ENCODE data around the gene PSPN. TPM values are rescaled to one million over a fixed set of nuclear protein-coding genes. Genes with fewer than 3 reads are reported as not detected.
A peak's percentile ranks its signal among the peaks of the same experiment; 100 is the strongest.
"Not testable (repeated sequence)": the region's sequence is repeated elsewhere in the genome, so short reads cannot be mapped to it uniquely, and the experiment has no call there.

PSPN gene
- total RNA-seq, 3 donors from 2014 or later: 0.32 to 0.66 (median 0.59) TPM

- H3K4me3 ChIP-seq: no peak overlapping the region
- intact Hi-C loops (cut with DNase I; ENCODE audit: low total_unique reads): no loop called here
- H3K27ac ChIP-seq: no peak overlapping the region
- no peaks in the 10 kb centered on the region for H3K9me3 ChIP-seq
- TF ChIP-seq POLR2A (IDR thresholded peaks at IDR 0.05) (no peak), CTCF (IDR thresholded peaks at IDR 0.05) (peak in 1 of 3 donors; percentile 23)
- no peaks in the 10 kb centered on the region for H3K4me1 ChIP-seq
- no peaks in the 10 kb centered on the region for H3K36me3 ChIP-seq
- H3K27me3 ChIP-seq: no peaks in the 10 kb centered on the region
- no peak for DNase-seq (ENCODE audit: low spot score in 2 of 2)
Measured at GRCh38 chr19:6354098-6354674, 21.5 kb downstream of the PSPN start.

GRCh38 chr19:6352381-6353165 is 23.2 kb downstream of the PSPN start:
- H3K27me3 ChIP-seq: no peaks in the 10 kb centered on the region
- no peaks in the 10 kb centered on the region for H3K36me3 ChIP-seq
- intact Hi-C loops (cut with DNase I; ENCODE audit: low total_unique reads): no loop called here

GRCh38 chr19:6350688-6351087 is 25.0 kb downstream of the PSPN start:
- Histone ChIP-seq H3K27ac (no peak overlapping the region), H3K9me3 (no peaks in the 10 kb centered on the region), H3K27me3 (no peaks in the 10 kb centered on the region), H3K36me3 (no peaks in the 10 kb centered on the region), H3K4me1 (no peaks in the 10 kb centered on the region), H3K4me3 (no peak overlapping the region)
- no peak for TF ChIP-seq CTCF (IDR thresholded peaks at IDR 0.05)
- TF ChIP-seq POLR2AphosphoS5 (IDR thresholded peaks at IDR 0.05): no peak
- no peak for TF ChIP-seq POLR2A (IDR thresholded peaks at IDR 0.05)
- intact Hi-C loops (cut with DNase I; ENCODE audit: low total_unique reads): no loop called here
- DNase-seq (ENCODE audit: low spot score in 2 of 2): no peak

More at GRCh38 chr19:6352381-6353165, 23.2 kb downstream of the PSPN start:
- TF ChIP-seq POLR2A (IDR thresholded peaks at IDR 0.05) (no peak), POLR2AphosphoS5 (IDR thresholded peaks at IDR 0.05) (no peak), CTCF (IDR thresholded peaks at IDR 0.05) (no peak)
- H3K9me3 ChIP-seq: no peaks in the 10 kb centered on the region
- H3K4me1 ChIP-seq: no peaks in the 10 kb centered on the region
- no peak overlapping the region for H3K27ac ChIP-seq
- no peak overlapping the region for H3K4me3 ChIP-seq
- no peak for DNase-seq (ENCODE audit: low spot score in 2 of 2)

- H3K4me3 ChIP-seq; H3K9me3 ChIP-seq; H3K27me3 ChIP-seq; H3K4me1 ChIP-seq; H3K36me3 ChIP-seq; DNase-seq (ENCODE audit: low spot score in 2 of 2); intact Hi-C loops (cut with DNase I; ENCODE audit: low total_unique reads); H3K27ac ChIP-seq: not testable (repeated sequence)
Measured at GRCh38 chr19:6349271-6349670, 26.5 kb downstream of the PSPN start.

- Histone ChIP-seq H3K9me3 (no peaks in the 10 kb centered on the region), H3K4me3 (no peak overlapping the region), H3K27me3 (no peaks in the 10 kb centered on the region), H3K36me3 (no peaks in the 10 kb centered on the region), H3K4me1 (no peaks in the 10 kb centered on the region), H3K27ac (no peak overlapping the region)
- no peak for DNase-seq (ENCODE audit: low spot score in 2 of 2)
- TF ChIP-seq POLR2A (IDR thresholded peaks at IDR 0.05) (no peak), CTCF (IDR thresholded peaks at IDR 0.05) (no peak), POLR2AphosphoS5 (IDR thresholded peaks at IDR 0.05) (no peak)
- intact Hi-C loops (cut with DNase I; ENCODE audit: low total_unique reads): loop anchor here (5.0 kb wide), 1 partner anchor 1739 kb away; no protein-coding TSS in a partner anchor
Measured at GRCh38 chr19:6343462-6343861, 32.3 kb downstream of the PSPN start.

Data from breast epithelium (tissue), 4 donors.